Loucy (cell line): ENCODE results near the gene FGB.

ENCODE experiments used
- H2AFZ ChIP-seq: fragments of 200-600 bp; sonication (generic); 2 replicates; pipeline ENCODE4 v1.6.0; 2016; ENCODE audit warnings: antibody characterized with exemption, mild to moderate bottlenecking, low read length, moderate library complexity
- H3F3A ChIP-seq: fragments of 200-600 bp; 2 replicates; pipeline ENCODE4 v1.6.0; 2016; ENCODE audit warnings: antibody characterized with exemption, low read depth, mild to moderate bottlenecking
- H3K27me3 ChIP-seq: fragments of 200-600 bp; sonication (generic); 2 replicates; pipeline ENCODE4 v1.6.1; 2014; ENCODE audit warnings: low read length, mild to moderate bottlenecking; ENCODE audit not compliant: insufficient read depth, poor library complexity, severe bottlenecking
- H3K36me3 ChIP-seq: fragments of 200-600 bp; sonication (generic); 2 replicates; pipeline ENCODE4 v1.6.1; 2016; ENCODE audit warnings: low read length; ENCODE audit not compliant: insufficient read depth
- H3K4me1 ChIP-seq: fragments of 200-600 bp; sonication (generic); 2 replicates; pipeline ENCODE4 v1.5.1; 2014; ENCODE audit warnings: low read length, mild to moderate bottlenecking; ENCODE audit not compliant: insufficient read depth, poor library complexity, severe bottlenecking
- H3K4me2 ChIP-seq: fragments of 200-600 bp; sonication (generic); 2 replicates; pipeline ENCODE4 v1.6.0; 2014; ENCODE audit warnings: antibody characterized with exemption, low read length, low read depth, mild to moderate bottlenecking; ENCODE audit not compliant: poor library complexity, severe bottlenecking
- H3K4me3 ChIP-seq: fragments of 200-600 bp; sonication (generic); 2 replicates; pipeline ENCODE4 v1.5.1; 2014; ENCODE audit warnings: low read length, mild to moderate bottlenecking, mixed read lengths; ENCODE audit not compliant: poor library complexity, severe bottlenecking
- H3K79me2 ChIP-seq: fragments of 200-600 bp; sonication (generic); 2 replicates; pipeline ENCODE4 v1.6.1; 2014; ENCODE audit warnings: low read length; ENCODE audit not compliant: insufficient read depth
- H3K9ac ChIP-seq: fragments of 200-600 bp; sonication (generic); 2 replicates; pipeline ENCODE4 v1.6.0; 2014; ENCODE audit warnings: mild to moderate bottlenecking, low read depth, low read length, moderate library complexity; ENCODE audit not compliant: poor library complexity, severe bottlenecking
- H3K9me2 ChIP-seq: fragments of 200-600 bp; sonication (generic); replicated peaks from 2 replicates; pipeline ENCODE4 v1.6.1; 2016; ENCODE audit warnings: low read depth, low read length, mixed read lengths
- H3K9me3 ChIP-seq: fragments of 200-600 bp; sonication (generic); 2 replicates; pipeline ENCODE4 v1.6.1; 2014; ENCODE audit warnings: mild to moderate bottlenecking, antibody characterized with exemption, low read length, low read depth; ENCODE audit not compliant: insufficient read depth
- H4K20me1 ChIP-seq: fragments of 200-600 bp; sonication (generic); 2 replicates; pipeline ENCODE4 v1.6.0; 2014; ENCODE audit warnings: antibody characterized with exemption, low read length, mild to moderate bottlenecking; ENCODE audit not compliant: insufficient read depth, poor library complexity, severe bottlenecking
- CTCF ChIP-seq: fragments of 200-600 bp; sonication (generic); conservative IDR thresholded peaks from 2 replicates; pipeline ENCODE4 v1.5.1; 2014; ENCODE audit warnings: mild to moderate bottlenecking, antibody characterized with exemption, low read length
- EZH2phosphoT487 ChIP-seq: fragments of 200-600 bp; IDR thresholded peaks from 2 replicates; pipeline ENCODE4 v1.6.1; 2018; ENCODE audit warnings: antibody characterized with exemption, mild to moderate bottlenecking, moderate library complexity, borderline replicate concordance

Gene FGB

GRCh38 chr4:154584259-154584658 is 21.4 kb downstream of the FGB start:
- H3K4me1 ChIP-seq: no peaks in the 10 kb centered on the region
- H3K9me3 ChIP-seq: no peaks in the 10 kb centered on the region
- TF ChIP-seq EZH2phosphoT487 (no peak), CTCF (no peak)
- no peaks in the 10 kb centered on the region for H4K20me1 ChIP-seq
- no peaks in the 10 kb centered on the region for H3K9me2 ChIP-seq
- no peaks in the 10 kb centered on the region for H3F3A ChIP-seq
- H3K36me3 ChIP-seq: no peaks in the 10 kb centered on the region
- no peak overlapping the region for H3K4me2 ChIP-seq
- H3K4me3 ChIP-seq: no peak overlapping the region
- H3K79me2 ChIP-seq: no peaks in the 10 kb centered on the region
- H2AFZ ChIP-seq: no peak overlapping the region
- no peaks in the 10 kb centered on the region for H3K27me3 ChIP-seq
- H3K9ac ChIP-seq: no peak overlapping the region

GRCh38 chr4:154585369-154586018 is 22.7 kb downstream of the FGB start:
- Histone ChIP-seq H3K4me2 (no peak overlapping the region), H3K4me3 (no peak overlapping the region), H4K20me1 (no peaks in the 10 kb centered on the region), H3K27me3 (no peaks in the 10 kb centered on the region), H3F3A (no peaks in the 10 kb centered on the region), H3K79me2 (no peaks in the 10 kb centered on the region), H3K4me1 (no peaks in the 10 kb centered on the region), H3K9ac (no peak overlapping the region), H3K9me3 (no peaks in the 10 kb centered on the region), H2AFZ (no peak overlapping the region), H3K9me2 (no peaks in the 10 kb centered on the region), H3K36me3 (no peaks in the 10 kb centered on the region)
- TF ChIP-seq CTCF: no peak

- TF ChIP-seq CTCF (no peak), EZH2phosphoT487 (no peak)
- no peaks in the 10 kb centered on the region for H3K4me1 ChIP-seq
- no peaks in the 10 kb centered on the region for H3K36me3 ChIP-seq
- no peak overlapping the region for H3K9ac ChIP-seq
- H3K27me3 ChIP-seq: no peaks in the 10 kb centered on the region
- no peaks in the 10 kb centered on the region for H3K9me2 ChIP-seq
- H3K79me2 ChIP-seq: no peaks in the 10 kb centered on the region
- H2AFZ ChIP-seq: no peak overlapping the region
- no peak overlapping the region for H3K4me3 ChIP-seq
- H3K4me2 ChIP-seq: no peak overlapping the region
- H3F3A ChIP-seq: no peaks in the 10 kb centered on the region
- H3K9me3 ChIP-seq: no peaks in the 10 kb centered on the region
- H4K20me1 ChIP-seq: no peaks in the 10 kb centered on the region
Measured at GRCh38 chr4:154586296-154587033, 23.7 kb downstream of the FGB start.
